Osteoblast (primary cell): ENCODE data around the gene HNRNPH3. TPM values are rescaled to one million over a fixed set of nuclear protein-coding genes. Genes with fewer than 3 reads are reported as not detected.
"Not testable (repeated sequence)": the region's sequence is repeated elsewhere in the genome, so short reads cannot be mapped to it uniquely, and the experiment has no call there.

Experiments
- DNase-seq: peaks from one replicate; pipeline ENCODE4 v3.0.0; 2011; ENCODE audit warnings: low spot score, mixed read lengths; ENCODE audit not compliant: insufficient read length; ENCODE audit errors: missing footprints
- H2AFZ ChIP-seq: 2 replicates; pipeline ENCODE4 v1.6.0; 2011; ENCODE audit warnings: mild to moderate bottlenecking, low read length
- H3K27ac ChIP-seq: 2 replicates; pipeline ENCODE4 v1.5.1; 2011; ENCODE audit warnings: mild to moderate bottlenecking, low read depth, low read length, moderate library complexity
- H3K27me3 ChIP-seq: 2 replicates; pipeline ENCODE4 v1.6.0; 2012; ENCODE audit warnings: mild to moderate bottlenecking, control low read depth, inconsistent platforms, low read length, moderate library complexity; ENCODE audit not compliant: insufficient read depth
- H3K36me3 ChIP-seq: 2 replicates; pipeline ENCODE4 v1.5.1; 2011; ENCODE audit warnings: mild to moderate bottlenecking, low read length, control low read depth, moderate library complexity; ENCODE audit not compliant: insufficient read depth
- H3K4me1 ChIP-seq: 2 replicates; pipeline ENCODE4 v1.5.1; 2011; ENCODE audit warnings: mild to moderate bottlenecking, low read length, control low read depth, moderate library complexity; ENCODE audit not compliant: insufficient read depth
- H3K4me2 ChIP-seq: 2 replicates; pipeline ENCODE4 v1.6.0; 2011; ENCODE audit warnings: mild to moderate bottlenecking, low read length; ENCODE audit not compliant: insufficient read depth
- H3K4me3 ChIP-seq: fragments of 200-600 bp; sonication (generic); 3 replicates; pipeline ENCODE4 v1.5.1; 2012; ENCODE audit warnings: mild to moderate bottlenecking, low read length, inconsistent platforms; ENCODE audit not compliant: insufficient read depth
- H3K79me2 ChIP-seq: 2 replicates; pipeline ENCODE4 v1.6.0; 2012; ENCODE audit warnings: mild to moderate bottlenecking, low read length, control low read depth, inconsistent platforms; ENCODE audit not compliant: insufficient read depth
- H3K9me3 ChIP-seq: 2 replicates; pipeline ENCODE4 v1.5.1; 2011; ENCODE audit warnings: low read depth, low read length, control low read depth
- H4K20me1 ChIP-seq: 2 replicates; pipeline ENCODE4 v1.6.0; 2012; ENCODE audit warnings: mild to moderate bottlenecking, low read length, control low read depth; ENCODE audit not compliant: insufficient read depth
- CTCF ChIP-seq: IDR thresholded peaks from 2 replicates; pipeline ENCODE4 v1.5.1; 2011; ENCODE audit warnings: mild to moderate bottlenecking, low read depth, low read length, moderate library complexity; ENCODE audit errors: extremely low read depth
- total RNA-seq: library from RNA; depleted of rRNA; stranded (reverse); fragments of >200 nt; gene quantifications from 2 replicates; pipeline ENCODE4 v1.2.3, GENCODE V29; 2012

HNRNPH3 gene
- total RNA-seq, 1 donor = 10.1 TPM

GRCh38 chr10:68310531-68310930 is 21.3 kb upstream of the HNRNPH3 start:
- TF ChIP-seq CTCF = no peak
- no peaks in the 10 kb centered on the region for H3K27me3 ChIP-seq

GRCh38 chr10:68314930-68315329 is 16.9 kb upstream of the HNRNPH3 start:
- DNase-seq, H3K4me3 ChIP-seq: not testable (repeated sequence)

More at GRCh38 chr10:68310531-68310930, 21.3 kb upstream of the HNRNPH3 start:
- no peak for DNase-seq
- Histone ChIP-seq H2AFZ (no peak overlapping the region), H3K36me3 (no peaks in the 10 kb centered on the region), H3K27ac (no peak overlapping the region), H3K4me1 (no peaks in the 10 kb centered on the region), H3K4me3 (no peak overlapping the region), H4K20me1 (no peaks in the 10 kb centered on the region), H3K4me2 (no peak overlapping the region), H3K79me2 (no peaks in the 10 kb centered on the region), H3K9me3 (no peaks in the 10 kb centered on the region)

GRCh38 chr10:68315582-68315981 is 16.3 kb upstream of the HNRNPH3 start:
- Histone ChIP-seq H3K36me3 (no peaks in the 10 kb centered on the region), H3K27me3 (no peaks in the 10 kb centered on the region), H3K4me3 (no peak overlapping the region), H3K4me2 (no peak overlapping the region), H3K27ac (no peak overlapping the region), H4K20me1 (no peaks in the 10 kb centered on the region), H2AFZ (no peak overlapping the region), H3K9me3 (no peaks in the 10 kb centered on the region), H3K4me1 (no peaks in the 10 kb centered on the region), H3K79me2 (no peaks in the 10 kb centered on the region)
- DNase-seq = no peak
- TF ChIP-seq CTCF = no peak

More at GRCh38 chr10:68314930-68315329, 16.9 kb upstream of the HNRNPH3 start:
- not testable (repeated sequence) for H3K27ac ChIP-seq, H3K9me3 ChIP-seq, H3K4me2 ChIP-seq, H4K20me1 ChIP-seq, H3K79me2 ChIP-seq, H3K27me3 ChIP-seq, H3K36me3 ChIP-seq, H2AFZ ChIP-seq, H3K4me1 ChIP-seq

GRCh38 chr10:68318331-68319059 is 13.4 kb upstream of the HNRNPH3 start:
- Histone ChIP-seq H3K4me3 (no peak overlapping the region), H3K27ac (no peak overlapping the region), H3K79me2 (no peaks in the 10 kb centered on the region), H3K27me3 (no peaks in the 10 kb centered on the region), H2AFZ (no peak overlapping the region), H4K20me1 (no peaks in the 10 kb centered on the region), H3K4me1 (no peaks in the 10 kb centered on the region), H3K9me3 (no peaks in the 10 kb centered on the region), H3K36me3 (no peaks in the 10 kb centered on the region), H3K4me2 (no peak overlapping the region)
- TF ChIP-seq CTCF = no peak
- DNase-seq = no peak

- not testable (repeated sequence) for H3K36me3 ChIP-seq, H3K4me2 ChIP-seq, H3K9me3 ChIP-seq, H3K27me3 ChIP-seq, H4K20me1 ChIP-seq, H3K79me2 ChIP-seq, H3K27ac ChIP-seq, DNase-seq, H2AFZ ChIP-seq, H3K4me3 ChIP-seq
- peaks cover 18% of the 10 kb centered on the region for H3K4me1 ChIP-seq
Observed at GRCh38 chr10:68324396-68324795, 7.5 kb upstream of the HNRNPH3 start.
